WTC11 (cell line): ENCODE measurements around the gene RAD9A.

Source experiments
- ATF1 ChIP-seq: sonication (generic); formaldehyde crosslinking; IDR thresholded peaks from 2 replicates; pipeline ENCODE4 v1.8.1; 2023; ENCODE audit warnings: mild to moderate bottlenecking, moderate library complexity, missing genetic modification reagents
- RELA ChIP-seq: sonication (generic); formaldehyde crosslinking; IDR thresholded peaks from 2 replicates; pipeline ENCODE4 v1.8.1; 2022; ENCODE audit warnings: missing genetic modification reagents, mild to moderate bottlenecking, borderline replicate concordance
- TEAD4 ChIP-seq: sonication (generic); formaldehyde crosslinking; IDR thresholded peaks from 2 replicates; pipeline ENCODE4 v1.8.0; 2022; ENCODE audit warnings: mild to moderate bottlenecking, missing genetic modification reagents
- TF ChIP-seq, protein P1 (sequence below): sonication (generic); formaldehyde crosslinking; conservative IDR thresholded peaks from 2 replicates; pipeline ENCODE4 v1.8.1; 2023; ENCODE audit warnings: mild to moderate bottlenecking, low read depth, missing genetic modification reagents, moderate library complexity
- TF ChIP-seq, protein P2 (sequence below): fragments of 250-450 bp; sonication (Bioruptor Pico); IDR thresholded peaks from 2 replicates; pipeline ENCODE4 v1.9.0; 2021; ENCODE audit warnings: mild to moderate bottlenecking
- TF ChIP-seq, protein P3 (sequence below): sonication (generic); formaldehyde crosslinking; IDR thresholded peaks from 2 replicates; pipeline ENCODE4 v1.8.1; 2023; ENCODE audit warnings: mild to moderate bottlenecking, moderate library complexity, missing genetic modification reagents

DNA sequence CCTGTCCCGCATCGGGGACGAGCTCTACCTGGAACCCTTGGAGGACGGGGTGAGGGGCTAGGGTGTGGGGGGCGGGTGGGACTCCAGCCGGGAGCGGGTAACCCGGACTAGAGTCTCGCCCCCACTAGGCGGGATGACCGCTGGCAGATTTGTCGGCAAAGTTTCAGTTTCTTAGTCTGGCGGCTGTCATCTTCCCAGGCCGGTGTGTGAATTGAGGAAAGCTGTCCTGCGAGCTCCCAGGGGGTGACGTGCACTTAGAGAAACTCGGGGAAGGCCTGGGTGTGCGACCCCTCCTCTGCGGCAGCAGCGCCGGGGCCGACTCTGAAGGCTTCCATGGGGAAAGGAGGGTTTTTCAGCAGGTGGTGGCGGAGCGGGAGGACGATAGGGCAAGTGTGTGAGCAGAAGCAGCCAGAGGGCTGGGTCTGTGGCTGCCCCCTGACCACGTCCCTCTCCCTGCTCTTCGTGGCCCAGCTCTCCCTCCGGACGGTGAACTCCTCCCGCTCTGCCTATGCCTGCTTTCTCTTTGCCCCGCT, 463 bp downstream of the RAD9A start:
- TF ChIP-seq ATF1 (no peak), TEAD4 (CRISPR knock-in tag) (no peak), RELA (CRISPR knock-in tag) (no peak)
- TF ChIP-seq, protein P1, sequence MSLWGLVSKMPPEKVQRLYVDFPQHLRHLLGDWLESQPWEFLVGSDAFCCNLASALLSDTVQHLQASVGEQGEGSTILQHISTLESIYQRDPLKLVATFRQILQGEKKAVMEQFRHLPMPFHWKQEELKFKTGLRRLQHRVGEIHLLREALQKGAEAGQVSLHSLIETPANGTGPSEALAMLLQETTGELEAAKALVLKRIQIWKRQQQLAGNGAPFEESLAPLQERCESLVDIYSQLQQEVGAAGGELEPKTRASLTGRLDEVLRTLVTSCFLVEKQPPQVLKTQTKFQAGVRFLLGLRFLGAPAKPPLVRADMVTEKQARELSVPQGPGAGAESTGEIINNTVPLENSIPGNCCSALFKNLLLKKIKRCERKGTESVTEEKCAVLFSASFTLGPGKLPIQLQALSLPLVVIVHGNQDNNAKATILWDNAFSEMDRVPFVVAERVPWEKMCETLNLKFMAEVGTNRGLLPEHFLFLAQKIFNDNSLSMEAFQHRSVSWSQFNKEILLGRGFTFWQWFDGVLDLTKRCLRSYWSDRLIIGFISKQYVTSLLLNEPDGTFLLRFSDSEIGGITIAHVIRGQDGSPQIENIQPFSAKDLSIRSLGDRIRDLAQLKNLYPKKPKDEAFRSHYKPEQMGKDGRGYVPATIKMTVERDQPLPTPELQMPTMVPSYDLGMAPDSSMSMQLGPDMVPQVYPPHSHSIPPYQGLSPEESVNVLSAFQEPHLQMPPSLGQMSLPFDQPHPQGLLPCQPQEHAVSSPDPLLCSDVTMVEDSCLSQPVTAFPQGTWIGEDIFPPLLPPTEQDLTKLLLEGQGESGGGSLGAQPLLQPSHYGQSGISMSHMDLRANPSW (CRISPR knock-in tag), result no peak
- TF ChIP-seq, protein P2, sequence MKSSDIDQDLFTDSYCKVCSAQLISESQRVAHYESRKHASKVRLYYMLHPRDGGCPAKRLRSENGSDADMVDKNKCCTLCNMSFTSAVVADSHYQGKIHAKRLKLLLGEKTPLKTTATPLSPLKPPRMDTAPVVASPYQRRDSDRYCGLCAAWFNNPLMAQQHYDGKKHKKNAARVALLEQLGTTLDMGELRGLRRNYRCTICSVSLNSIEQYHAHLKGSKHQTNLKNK (CRISPR knock-in tag), result no peak
- TF ChIP-seq, protein P3, sequence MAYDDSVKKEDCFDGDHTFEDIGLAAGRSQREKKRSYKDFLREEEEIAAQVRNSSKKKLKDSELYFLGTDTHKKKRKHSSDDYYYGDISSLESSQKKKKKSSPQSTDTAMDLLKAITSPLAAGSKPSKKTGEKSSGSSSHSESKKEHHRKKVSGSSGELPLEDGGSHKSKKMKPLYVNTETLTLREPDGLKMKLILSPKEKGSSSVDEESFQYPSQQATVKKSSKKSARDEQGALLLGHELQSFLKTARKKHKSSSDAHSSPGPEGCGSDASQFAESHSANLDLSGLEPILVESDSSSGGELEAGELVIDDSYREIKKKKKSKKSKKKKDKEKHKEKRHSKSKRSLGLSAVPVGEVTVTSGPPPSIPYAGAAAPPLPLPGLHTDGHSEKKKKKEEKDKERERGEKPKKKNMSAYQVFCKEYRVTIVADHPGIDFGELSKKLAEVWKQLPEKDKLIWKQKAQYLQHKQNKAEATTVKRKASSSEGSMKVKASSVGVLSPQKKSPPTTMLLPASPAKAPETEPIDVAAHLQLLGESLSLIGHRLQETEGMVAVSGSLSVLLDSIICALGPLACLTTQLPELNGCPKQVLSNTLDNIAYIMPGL (CRISPR knock-in tag), result no peak
